ENCODE measurements around the gene SLCO4A1. TPM values are rescaled to one million over a fixed set of nuclear protein-coding genes. Genes with fewer than 3 reads are reported as not detected.
A peak's percentile ranks its signal among the peaks of the same experiment; 100 is the strongest.
"Not testable (repeated sequence)": the region's sequence is repeated elsewhere in the genome, so short reads cannot be mapped to it uniquely, and the experiment has no call there.

SLCO4A1 gene
- total RNA-seq, 1 donor from 2014 or later: 10.8 TPM

DNA sequence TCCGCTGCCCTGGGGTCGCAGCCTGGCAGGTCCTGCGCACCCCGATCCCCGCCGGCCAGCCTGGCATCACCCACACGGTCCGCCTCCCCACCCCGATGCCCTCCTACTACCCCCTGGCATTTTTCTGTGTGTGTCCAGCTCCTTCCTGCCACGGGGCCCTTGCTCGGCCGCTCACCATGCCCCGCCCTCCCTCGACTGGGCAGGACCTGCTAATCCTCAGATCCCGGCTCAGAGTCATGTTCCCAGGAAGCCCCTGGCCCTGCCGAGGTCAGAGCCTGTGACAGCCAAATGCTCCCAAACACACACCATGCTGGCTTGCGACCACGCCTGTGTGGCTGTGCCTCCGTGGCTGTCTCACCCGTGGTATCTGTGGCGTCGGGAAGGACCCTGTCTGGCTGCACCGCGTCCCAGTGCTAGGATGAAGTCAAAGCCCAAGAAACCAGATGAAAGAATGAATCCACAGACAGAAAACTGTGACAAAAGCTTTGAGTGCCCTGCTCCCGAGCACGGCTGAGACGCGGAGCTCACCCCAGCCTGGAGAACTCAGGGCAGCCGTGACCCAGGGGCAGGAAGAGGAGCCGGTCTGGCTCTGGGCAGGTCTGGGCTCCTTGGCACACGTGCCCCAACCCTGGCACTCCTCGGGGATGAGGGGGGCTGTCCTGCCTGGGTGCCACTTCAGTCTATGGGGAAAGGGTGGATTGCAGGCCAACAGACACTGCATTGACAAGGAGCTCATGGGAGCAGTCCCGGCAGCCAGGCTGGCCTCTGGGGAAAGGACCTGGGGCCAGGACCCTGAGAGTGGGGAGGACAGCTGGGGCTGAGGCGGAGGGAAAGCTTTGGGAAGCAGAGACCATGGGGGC lies 20.8 kb upstream of the SLCO4A1 start:
- intact Hi-C loops (cut with DNase I): no loop called here

DNA sequence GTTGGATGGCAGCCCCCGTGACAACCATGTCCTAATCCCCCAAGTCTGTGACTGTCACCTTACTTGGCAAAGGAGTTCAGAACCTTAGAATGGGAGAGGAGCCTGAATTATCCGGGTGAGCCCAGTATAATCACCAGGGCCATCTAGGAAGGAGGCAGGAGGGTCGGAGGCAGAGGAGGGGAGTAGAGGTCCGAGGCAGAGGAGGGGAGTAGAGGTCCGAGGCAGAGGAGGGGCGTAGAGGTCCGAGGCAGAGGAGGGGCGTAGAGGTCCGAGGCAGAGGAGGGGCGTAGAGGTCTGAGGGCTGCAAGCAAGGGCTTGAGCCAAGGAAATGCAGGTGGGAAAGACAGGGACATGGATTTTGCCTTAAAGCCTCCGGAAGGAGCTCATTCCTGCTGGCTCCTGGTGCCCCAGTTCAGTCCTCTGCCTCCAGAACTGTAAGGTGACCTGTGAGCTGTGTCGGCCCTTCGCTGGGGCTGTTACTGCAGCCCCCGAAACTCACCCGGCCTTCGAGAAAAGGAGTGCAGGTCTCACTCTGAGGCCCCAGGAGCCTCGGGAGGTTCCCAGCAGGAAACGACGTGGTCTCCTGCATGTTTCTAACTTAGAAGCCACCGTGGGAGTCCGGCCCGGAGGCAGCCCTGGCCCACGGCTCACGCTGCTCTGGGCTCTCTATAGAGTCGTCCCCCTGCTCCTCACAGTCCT lies 20.0 kb upstream of the SLCO4A1 start:
- intact Hi-C loops (cut with DNase I): no loop called here
- DNase-seq (ENCODE audit: low spot score): no peak

More for the DNA sequence above, 20.8 kb upstream of the SLCO4A1 start:
- DNase-seq (ENCODE audit: low spot score): no peak

DNA sequence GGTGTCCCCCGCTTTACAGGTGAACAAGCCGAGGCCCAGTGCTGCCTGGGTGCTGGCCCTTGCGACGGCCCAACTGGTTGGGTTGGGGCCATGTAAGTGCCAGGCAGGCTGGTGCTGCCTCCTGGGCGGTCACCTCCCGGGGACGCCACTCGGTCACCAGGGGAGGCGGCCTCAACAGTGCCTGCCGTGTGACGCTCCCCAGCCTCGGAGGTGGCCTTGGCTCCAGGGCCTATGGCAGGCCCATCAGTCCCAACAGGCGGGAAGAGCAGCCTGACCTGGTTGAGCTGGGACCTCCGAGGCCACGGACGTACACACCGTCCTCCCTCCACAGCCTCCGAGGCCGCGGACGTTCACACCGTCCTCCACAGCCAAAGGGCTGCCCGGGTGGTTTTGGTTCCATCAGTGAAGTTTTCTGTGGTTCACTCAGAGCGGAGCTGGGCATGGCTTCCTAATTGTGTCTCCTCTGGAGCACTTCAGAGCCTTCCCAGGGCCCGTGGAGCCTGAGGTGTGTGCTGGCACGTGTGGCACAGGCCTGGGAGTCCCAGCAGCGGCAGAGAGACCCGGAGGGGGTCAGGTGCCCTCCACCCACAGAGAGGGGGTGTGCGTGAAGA lies 19.3 kb upstream of the SLCO4A1 start:
- no peak for DNase-seq (ENCODE audit: low spot score)
- intact Hi-C loops (cut with DNase I): no loop called here

DNA sequence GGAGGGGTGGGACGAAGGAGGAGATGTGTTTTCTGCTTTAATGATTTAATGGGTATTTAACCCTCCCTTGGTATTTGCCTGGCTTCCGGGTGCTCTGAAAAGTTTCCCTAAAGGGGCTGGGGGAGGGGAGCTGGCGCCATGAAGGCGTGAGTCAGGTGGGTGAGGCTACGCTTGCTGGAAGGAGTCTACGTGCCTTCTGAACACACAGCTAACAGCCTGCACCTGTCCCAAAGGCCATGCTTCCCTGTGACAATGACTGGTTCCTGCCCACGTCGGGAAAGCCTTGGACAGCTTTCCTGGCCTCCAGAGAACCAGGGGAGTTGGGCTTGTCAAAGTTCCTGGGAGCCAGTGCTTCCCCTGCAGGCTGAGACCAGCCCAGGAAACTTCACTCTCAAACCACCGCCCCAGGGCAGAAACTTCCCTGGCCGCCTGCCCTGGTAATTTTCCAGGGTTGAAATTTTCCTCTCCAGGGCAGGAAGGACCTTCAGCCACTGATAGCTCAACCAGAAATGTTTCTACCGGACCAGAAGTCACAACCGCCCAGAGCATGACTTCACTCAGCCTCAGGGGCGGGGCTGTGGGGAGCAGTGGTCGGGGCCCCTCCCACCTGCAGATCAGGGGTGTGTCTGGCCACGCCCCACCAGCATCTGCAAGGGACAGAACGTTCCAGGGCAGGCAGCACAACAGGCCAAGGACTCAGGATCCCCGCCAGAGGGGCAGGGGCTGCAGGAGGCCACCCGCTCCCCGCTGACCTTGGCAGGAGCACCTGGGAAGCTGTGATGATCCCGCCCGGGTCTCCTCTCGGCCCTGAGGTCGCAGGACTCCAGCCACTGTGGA lies 18.6 kb upstream of the SLCO4A1 start:
- intact Hi-C loops (cut with DNase I): no loop called here
- DNase-seq (ENCODE audit: low spot score): peak; percentile 96

DNA sequence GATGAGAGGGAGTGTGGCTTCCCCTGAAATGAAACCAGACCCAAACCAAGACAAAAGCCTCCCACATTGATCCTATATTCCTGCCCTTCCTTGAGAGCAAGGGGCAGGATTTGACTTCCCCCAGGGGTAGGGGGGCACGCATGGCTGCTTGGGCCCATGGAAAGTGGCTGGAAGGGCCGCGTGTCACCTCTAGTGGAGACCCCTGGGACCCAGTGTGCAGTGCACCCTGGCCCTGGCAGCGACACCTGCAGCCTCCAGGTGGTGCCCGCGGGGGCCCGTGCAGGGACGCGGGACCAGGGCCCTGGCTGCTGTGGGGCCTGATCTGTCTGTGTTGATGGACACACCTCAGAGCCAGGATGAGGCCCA lies 18.0 kb upstream of the SLCO4A1 start:
- DNase-seq (ENCODE audit: low spot score): no peak
- intact Hi-C loops (cut with DNase I): no loop called here

DNA sequence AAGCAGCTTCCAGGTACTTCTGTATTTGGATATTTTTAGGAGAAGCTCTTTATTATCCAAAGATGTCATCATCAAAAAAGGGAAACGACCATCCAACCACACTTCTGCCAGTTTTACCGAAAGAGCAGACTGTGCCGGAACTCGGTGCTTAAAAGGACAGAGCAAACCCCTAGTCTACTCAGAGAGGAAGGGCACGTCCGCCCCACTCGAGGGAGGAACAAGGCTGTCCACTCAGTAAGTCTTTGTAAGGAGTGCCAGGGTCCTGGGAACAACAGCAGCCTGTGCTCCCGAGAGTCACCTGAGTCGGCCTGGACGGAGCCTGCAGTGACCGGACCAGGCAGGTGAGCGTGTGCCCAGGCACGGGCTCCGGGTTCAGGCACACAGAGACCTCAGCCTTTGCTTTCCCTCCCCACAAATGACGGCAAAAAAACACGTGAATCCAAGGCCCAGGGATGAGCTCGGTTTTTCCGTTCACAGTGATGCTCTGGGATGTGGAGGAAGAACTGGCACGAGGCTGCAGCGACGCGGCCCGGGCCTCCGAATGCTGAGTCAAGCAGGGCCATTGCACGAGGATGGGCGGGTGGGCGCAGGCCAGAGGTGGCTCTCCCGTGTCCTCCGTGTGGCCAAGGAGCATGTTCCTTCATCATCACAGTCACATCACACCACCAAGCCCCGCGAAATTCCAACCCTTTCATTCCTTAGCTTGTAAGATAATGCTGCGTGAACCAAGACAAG lies 17.4 kb upstream of the SLCO4A1 start:
- no peak for DNase-seq (ENCODE audit: low spot score)
- intact Hi-C loops (cut with DNase I): no loop called here

DNA sequence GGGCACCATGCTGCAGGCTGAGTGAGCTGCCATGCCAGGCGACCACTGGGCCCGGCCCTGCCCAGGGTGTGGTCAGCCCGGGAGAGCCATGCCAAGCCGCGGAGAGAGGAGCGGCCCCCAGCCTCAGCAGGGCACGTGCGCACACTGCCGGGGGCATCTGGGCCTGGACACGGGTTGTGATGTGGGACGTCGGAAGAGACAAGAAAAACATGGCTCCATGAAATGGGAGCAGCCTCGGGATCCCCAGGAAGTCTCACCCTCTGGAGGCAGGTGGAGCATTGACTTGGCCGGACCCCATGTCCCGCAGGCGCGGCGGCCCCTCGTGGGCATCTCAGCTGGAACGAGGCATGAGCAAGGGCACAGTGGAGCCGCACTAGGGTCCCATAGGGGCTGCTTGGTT lies 16.8 kb upstream of the SLCO4A1 start:
- intact Hi-C loops (cut with DNase I): no loop called here
- DNase-seq (ENCODE audit: low spot score): no peak

DNA sequence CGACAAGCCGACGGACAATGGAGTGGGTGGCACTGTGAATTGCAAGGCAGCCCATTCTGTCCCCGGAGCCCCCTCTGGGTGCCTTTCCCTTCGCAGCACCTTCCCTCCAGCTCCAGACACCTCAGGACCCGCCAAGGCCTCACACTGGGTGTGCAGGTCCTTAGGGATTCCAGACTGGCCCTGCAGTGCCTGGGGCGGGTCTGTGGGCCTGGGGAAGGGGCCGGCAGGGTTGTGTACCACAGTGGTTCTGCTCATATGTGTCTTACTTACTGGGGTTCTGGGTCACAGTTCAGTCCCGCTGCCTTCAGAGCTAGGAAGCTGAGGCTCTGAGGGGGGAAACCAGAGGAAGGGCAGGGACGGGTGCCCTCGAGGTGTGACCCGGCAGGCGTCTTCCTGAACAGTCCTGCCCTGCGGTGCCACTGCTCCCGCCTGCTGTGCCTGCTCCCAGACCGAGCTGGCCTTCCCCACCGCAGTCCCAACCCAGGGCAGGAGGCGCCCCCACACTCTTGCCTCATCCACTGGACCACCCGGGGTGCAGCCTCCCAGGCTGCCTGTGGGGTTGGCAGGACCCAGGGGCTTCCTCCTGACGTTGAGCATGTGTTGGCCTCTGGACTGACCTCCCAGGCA lies 16.3 kb upstream of the SLCO4A1 start:
- intact Hi-C loops (cut with DNase I): no loop called here
- DNase-seq (ENCODE audit: low spot score): no peak

DNA sequence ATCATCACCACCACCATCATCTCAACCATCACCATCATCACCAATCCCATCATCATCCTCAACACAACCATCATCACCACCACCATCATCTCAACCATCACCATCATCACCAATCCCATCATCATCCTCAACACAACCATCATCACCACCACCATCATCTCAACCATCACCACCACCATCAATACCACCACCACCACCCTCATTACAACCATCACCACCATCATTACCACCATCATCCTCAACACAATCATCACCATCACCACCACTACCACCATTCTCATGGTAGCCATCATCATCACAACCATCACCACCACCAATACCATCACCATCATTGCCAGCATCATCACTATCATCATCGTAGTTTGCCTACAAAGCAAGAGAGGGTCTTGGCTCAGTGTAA lies 14.9 kb upstream of the SLCO4A1 start:
- DNase-seq (ENCODE audit: low spot score); intact Hi-C loops (cut with DNase I): not testable (repeated sequence)

DNA sequence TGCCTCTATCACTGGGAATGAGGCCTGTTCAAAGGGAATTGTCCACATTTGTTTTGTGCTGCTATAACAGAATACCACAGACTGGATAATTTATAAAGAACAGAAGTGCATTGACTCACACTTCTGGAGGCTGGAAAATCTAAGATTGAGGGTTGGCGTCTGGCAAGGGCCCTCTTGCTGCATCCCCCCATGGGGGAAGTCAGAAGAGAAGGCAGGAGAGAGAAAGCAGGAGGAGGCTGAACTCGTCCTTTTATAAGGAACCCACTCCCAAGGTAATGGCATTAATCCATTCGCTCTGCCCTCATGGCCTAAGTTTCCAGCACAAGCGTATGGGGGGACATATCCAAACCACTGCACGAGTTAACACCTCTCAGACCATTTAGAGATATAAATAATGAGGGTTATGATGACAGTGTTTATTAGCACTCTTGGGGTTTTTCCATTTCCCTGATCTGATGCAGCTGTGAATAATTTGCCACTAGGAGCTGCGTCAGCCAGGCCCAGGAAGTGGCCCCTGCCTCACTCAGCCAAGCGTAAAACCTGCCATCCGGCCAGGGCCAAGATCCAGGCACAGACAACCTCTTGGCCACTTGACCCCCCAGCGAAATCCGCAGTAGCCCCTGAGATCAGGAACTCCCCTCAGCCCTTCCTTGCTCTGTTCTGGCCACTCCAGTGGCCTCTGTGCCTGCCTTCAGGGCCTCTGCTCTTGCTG lies 14.2 kb upstream of the SLCO4A1 start:
- intact Hi-C loops (cut with DNase I): no loop called here
- no peak for DNase-seq (ENCODE audit: low spot score)

DNA sequence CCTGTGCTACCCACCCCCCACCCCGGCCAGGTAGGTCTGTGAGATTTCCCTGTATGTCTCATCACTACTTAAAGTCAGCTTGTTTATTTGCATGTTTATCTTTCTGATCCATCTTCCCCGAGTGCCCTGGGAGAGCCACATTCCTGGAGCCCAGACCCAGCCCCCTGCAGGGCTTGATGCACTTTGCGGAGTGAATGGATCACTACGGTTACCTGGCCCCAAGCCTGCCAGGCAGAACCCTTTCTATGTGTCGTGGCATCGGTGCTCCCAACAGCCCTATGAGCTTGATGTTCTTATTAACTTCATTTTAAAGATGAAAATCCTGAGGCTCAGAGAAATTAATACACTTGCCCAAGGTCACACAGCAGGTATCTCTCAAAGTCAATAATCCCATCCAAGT lies 13.6 kb upstream of the SLCO4A1 start:
- DNase-seq (ENCODE audit: low spot score): no peak
- intact Hi-C loops (cut with DNase I): no loop called here

DNA sequence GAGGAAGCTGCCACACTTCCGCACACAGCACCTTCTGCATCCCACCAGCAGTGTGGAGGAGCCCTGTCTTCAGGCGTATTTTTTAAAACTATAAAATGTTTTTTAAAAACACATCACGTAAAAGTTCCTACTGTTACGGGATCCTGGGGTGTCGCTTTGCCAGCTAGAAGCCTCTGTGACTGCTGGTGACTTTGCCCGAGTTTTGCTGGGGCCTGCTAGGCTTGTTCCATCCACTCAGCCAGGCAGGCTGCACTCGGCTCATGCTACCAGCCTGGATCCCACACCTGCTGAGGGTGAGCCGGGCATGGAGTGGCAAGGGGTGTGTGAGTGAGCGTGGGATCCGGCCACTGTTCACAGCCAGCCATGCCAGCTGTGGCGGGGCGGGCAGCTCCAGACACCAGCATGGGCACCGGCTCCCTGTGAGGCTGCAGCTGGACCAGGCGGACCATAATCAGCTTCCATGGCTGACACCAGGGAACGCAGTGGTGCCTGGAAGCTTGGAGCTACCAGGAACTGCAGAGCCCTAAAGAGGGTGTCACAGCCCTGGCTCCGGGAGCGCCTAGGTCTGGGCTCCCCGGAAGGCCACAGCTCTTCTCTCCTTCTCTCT lies 12.3 kb upstream of the SLCO4A1 start:
- no peak for DNase-seq (ENCODE audit: low spot score)
- intact Hi-C loops (cut with DNase I): no loop called here

DNA sequence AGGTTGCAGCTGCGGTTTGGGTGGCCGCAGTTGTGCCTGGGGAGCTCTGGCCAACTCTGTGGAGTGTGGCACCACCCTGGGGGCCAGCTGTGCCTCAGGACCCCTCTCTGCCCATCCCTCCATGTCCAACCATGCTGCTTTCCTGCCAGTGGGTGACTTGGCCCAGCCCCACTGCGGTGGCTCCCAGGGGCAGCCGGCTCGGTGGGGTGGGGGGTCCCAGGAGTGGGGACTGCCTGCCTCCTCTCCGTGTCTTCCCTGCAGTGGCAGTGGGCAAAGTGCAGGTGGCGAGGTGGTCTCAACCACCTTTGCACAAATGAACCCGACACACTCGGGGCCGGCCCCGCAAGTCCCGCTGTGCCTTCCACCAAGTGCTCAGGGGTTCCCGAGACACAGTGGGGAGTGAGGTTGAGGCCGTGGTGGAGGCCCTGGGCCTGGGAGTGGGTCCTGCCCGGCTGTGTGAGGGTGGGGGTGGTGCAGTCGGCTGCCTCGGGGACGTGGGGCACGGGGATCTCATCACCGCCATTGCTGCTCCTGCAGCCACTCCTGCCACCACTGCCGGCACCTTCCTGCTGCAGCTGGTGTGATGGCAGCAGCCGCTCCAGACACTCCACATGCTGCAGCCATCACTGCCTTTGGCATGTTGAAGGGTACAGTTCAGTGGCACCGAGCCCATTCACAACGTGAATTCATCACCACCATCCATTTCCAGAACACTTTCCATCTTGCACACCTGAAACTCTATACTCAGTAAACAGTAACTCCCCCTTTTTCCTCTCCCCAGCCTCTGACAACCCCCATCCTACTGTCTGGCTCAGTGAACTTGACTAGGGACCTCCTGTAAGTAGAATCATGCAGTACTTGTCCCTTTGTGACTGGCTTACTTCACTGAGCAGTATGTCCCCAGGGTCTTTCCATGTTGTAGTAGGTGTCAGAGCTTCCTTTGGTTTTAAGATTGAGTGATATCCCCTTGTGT lies 10.7 kb upstream of the SLCO4A1 start:
- intact Hi-C loops (cut with DNase I): no loop called here
- no peak for DNase-seq (ENCODE audit: low spot score)

DNA sequence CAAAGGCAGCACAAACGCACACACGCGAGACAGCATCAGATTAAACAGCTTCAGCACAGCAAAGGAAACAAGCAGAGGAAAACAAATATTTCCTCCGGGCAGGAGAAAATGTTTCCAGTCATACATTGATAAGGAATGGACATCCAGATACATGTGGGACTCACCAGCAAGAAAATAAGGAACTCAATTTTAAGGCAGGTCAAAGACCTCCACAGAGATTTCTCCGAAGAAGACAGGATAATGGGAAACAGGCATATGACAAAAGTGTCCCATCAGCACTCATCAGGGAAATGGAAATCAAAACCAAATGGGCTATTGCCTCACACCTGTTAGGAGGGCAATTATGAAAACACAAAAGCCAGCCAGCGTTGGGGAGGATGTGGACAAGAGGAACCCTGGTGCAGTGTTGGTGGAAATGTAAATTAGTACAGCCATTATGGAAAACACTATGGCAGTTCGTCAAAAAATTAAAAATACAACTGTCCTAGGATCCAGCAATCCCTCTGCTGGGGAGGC lies 9.7 kb upstream of the SLCO4A1 start:
- intact Hi-C loops (cut with DNase I): no loop called here
- no peak for DNase-seq (ENCODE audit: low spot score)

DNA sequence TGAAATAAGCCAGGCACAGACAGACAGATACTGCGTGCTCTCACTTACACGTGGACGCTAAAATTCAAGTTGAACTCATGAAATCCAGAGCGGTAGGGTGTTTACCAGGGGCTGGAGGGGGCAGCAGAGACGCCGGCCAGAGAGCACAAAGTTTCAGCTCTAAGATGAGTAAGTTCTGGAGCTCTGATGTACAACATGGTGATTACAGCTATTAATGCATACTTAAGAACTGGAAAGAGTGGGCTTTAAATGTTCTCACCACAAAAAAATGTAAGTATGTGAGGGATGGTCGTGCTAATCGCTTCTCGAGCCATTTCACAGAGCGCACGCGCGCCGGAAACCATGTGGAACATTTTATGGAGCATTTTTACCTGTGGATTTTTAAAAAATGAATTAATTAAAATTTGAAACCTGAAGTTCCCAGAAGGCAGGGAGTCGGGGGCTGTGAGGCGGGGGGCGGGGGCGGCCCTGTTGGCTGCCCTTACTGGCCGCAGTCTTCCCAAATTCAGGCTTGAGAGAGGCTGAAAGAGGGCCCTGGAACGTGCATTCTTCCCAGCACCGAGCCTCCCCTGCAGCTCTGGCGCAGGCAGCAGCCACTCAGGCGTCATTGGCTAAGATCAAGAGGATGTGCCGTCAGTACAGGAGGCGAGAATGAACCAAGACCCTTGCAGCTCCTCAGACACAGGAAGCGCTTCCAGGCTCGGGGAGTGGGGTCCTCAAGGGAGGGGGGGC lies 8.5 kb upstream of the SLCO4A1 start:
- intact Hi-C loops (cut with DNase I): no loop called here
- DNase-seq (ENCODE audit: low spot score): no peak

Data from cardiac septum (tissue), 1 donor.